MCF 10A (cell line): ENCODE data around the gene RAX2. TPM values are rescaled to one million over a fixed set of nuclear protein-coding genes. Genes with fewer than 3 reads are reported as not detected.

Source experiments
- BruUV-seq: library from RNA; stranded (reverse); fragments of 400-500 nt; replicated peaks from 2 replicates; lab custom pipeline; 2021; lab: Mats Ljungman, UMichigan
- CTCF ChIA-PET: fragments of 300-600 bp; sonication (Branson Sonifier 250); formaldehyde crosslinking; extraction: SDS; loops from one replicate; lab custom pipeline; 2021; ENCODE audit warnings: antibody characterized with exemption, inconsistent platforms; lab: Yijun Ruan, JAX
- POLR2A ChIA-PET: fragments of 300-600, 350-650 bp; sonication (Branson Sonifier 250); formaldehyde crosslinking; extraction: SDS; loops from one replicate; lab custom pipeline; 2020; ENCODE audit warnings: antibody characterized with exemption, inconsistent platforms; lab: Yijun Ruan, JAX
- DNase-seq: peaks from one replicate; pipeline ENCODE4 v3.0.0-alpha.2; 2018; ENCODE audit not compliant: unreplicated experiment
- H3K27ac Mint-ChIP-seq: one replicate; pipeline ENCODE4 v1.8.0; 2022; ENCODE audit warnings: mild to moderate bottlenecking, low read depth, mixed read lengths; ENCODE audit not compliant: unreplicated experiment
- H3K27me3 Mint-ChIP-seq: one replicate; pipeline ENCODE4 v1.8.0; 2022; ENCODE audit warnings: mixed read lengths; ENCODE audit not compliant: insufficient read depth, unreplicated experiment
- H3K36me3 Mint-ChIP-seq: one replicate; pipeline ENCODE4 v1.8.0; 2022; ENCODE audit warnings: mild to moderate bottlenecking, moderate library complexity, mixed read lengths; ENCODE audit not compliant: insufficient read depth, unreplicated experiment
- H3K4me1 Mint-ChIP-seq: one replicate; pipeline ENCODE4 v1.8.0; 2022; ENCODE audit warnings: mixed read lengths; ENCODE audit not compliant: insufficient read depth, unreplicated experiment
- H3K4me3 Mint-ChIP-seq: one replicate; pipeline ENCODE4 v1.8.0; 2022; ENCODE audit warnings: mild to moderate bottlenecking, moderate library complexity, mixed read lengths; ENCODE audit not compliant: unreplicated experiment
- H3K9me3 Mint-ChIP-seq: one replicate; pipeline ENCODE4 v1.8.0; 2022; ENCODE audit warnings: mixed read lengths; ENCODE audit not compliant: unreplicated experiment
- CTCF ChIP-seq: fragments of 200-600 bp; IDR thresholded peaks from one replicate; pipeline ENCODE4 v1.8.0; 2022; ENCODE audit warnings: antibody characterized with exemption, mild to moderate bottlenecking; ENCODE audit not compliant: unreplicated experiment
- intact Hi-C: fragments of 100-400 bp; cut with micrococcal nuclease; formaldehyde crosslinking; loops from 2 replicates; pipeline ENCODE4 v1.14.1; 2022
- total RNA-seq: library from RNA; stranded (reverse); gene quantifications from 2 replicates; pipeline ENCODE4 v1.2.3, GENCODE V29; 2022

The RAX2 gene
- total RNA-seq, 1 experiment from 2014 or later = not detected

GRCh38 chr19:3732108-3732507 lies 39.9 kb downstream of the RAX2 start:
- Mint-ChIP-seq H3K9me3 (no peaks in the 10 kb centered on the region), H3K27me3 (peaks cover 2% of the 10 kb centered on the region), H3K36me3 (no peaks in the 10 kb centered on the region), H3K4me1 (peaks cover 6% of the 10 kb centered on the region), H3K4me3 (no peak overlapping the region), H3K27ac (no peak overlapping the region)
- BruUV-seq = no TSS peak
- intact Hi-C loops = no loop called here
- ChIA-PET CTCF (interaction anchor here (1.0 kb wide), 1 partner anchor 21 kb away, joined by 4 read pairs; no protein-coding TSS in a partner anchor), POLR2A (interaction anchor here (0.7 kb wide), 1 partner anchor 9 kb away, joined by 3 read pairs; no protein-coding TSS in a partner anchor)
- no peak for TF ChIP-seq CTCF
- DNase-seq = no peak

- ChIA-PET POLR2A (no interaction called here), CTCF (no interaction called here)
- H3K4me3 Mint-ChIP-seq = no peak overlapping the region
- H3K4me1 Mint-ChIP-seq = peaks cover 6% of the 10 kb centered on the region
- H3K27me3 Mint-ChIP-seq = no peaks in the 10 kb centered on the region
- H3K36me3 Mint-ChIP-seq = no peaks in the 10 kb centered on the region
- BruUV-seq = no TSS peak
- intact Hi-C loops = no loop called here
- no peaks in the 10 kb centered on the region for H3K9me3 Mint-ChIP-seq
- no peak for DNase-seq
- H3K27ac Mint-ChIP-seq = no peak overlapping the region
- TF ChIP-seq CTCF = no peak
These were observed 41.5 kb downstream of the RAX2 start for GRCh38 chr19:3730457-3730958.

GRCh38 chr19:3725640-3726310 lies 46.3 kb downstream of the RAX2 start:
- Mint-ChIP-seq H3K27ac (no peak overlapping the region), H3K9me3 (no peaks in the 10 kb centered on the region), H3K27me3 (peaks cover 11% of the 10 kb centered on the region), H3K36me3 (no peaks in the 10 kb centered on the region), H3K4me3 (no peak overlapping the region), H3K4me1 (peaks cover 8% of the 10 kb centered on the region)
- ChIA-PET CTCF (interaction anchor here (0.7 kb wide), 1 partner anchor 83 kb away, joined by 3 read pairs; no protein-coding TSS in a partner anchor), POLR2A (interaction anchor here (0.6 kb wide), 1 partner anchor 30 kb away, joined by 3 read pairs; no protein-coding TSS in a partner anchor)
- intact Hi-C loops = no loop called here
- TF ChIP-seq CTCF = no peak
- BruUV-seq = no TSS peak
- DNase-seq = peak; percentile 42

- POLR2A ChIA-PET = interaction anchor here (0.6 kb wide), 1 partner anchor 30 kb away, joined by 3 read pairs; no protein-coding TSS in a partner anchor
- intact Hi-C loops = no loop called here
- CTCF ChIA-PET = interaction anchor here (0.6 to 0.7 kb wide), 3 partner anchors 37 to 764 kb away, joined by 3 to 4 read pairs (median 4); no protein-coding TSS in a partner anchor
These were observed 46.9 kb downstream of the RAX2 start for GRCh38 chr19:3725121-3725520.

More at GRCh38 chr19:3725121-3725520, 46.9 kb downstream of the RAX2 start:
- H3K36me3 Mint-ChIP-seq = no peaks in the 10 kb centered on the region
- no TSS peak for BruUV-seq
- no peak overlapping the region for H3K4me3 Mint-ChIP-seq
- no peak overlapping the region for H3K27ac Mint-ChIP-seq
- no peaks in the 10 kb centered on the region for H3K9me3 Mint-ChIP-seq
- H3K4me1 Mint-ChIP-seq = peaks cover 6% of the 10 kb centered on the region
- no peak for DNase-seq
- no peak for TF ChIP-seq CTCF
- H3K27me3 Mint-ChIP-seq = peaks cover 11% of the 10 kb centered on the region
